HepG2 (cell line): Measurements from ENCODE around the gene PRMT5. TPM values are rescaled to one million over a fixed set of nuclear protein-coding genes. Genes with fewer than 3 reads are reported as not detected.

ENCODE experiments used
- CBX5 ChIP-seq: sonication (generic); formaldehyde crosslinking; IDR thresholded peaks from 2 replicates; pipeline ENCODE4 v1.4.0; 2020; ENCODE audit warnings: missing genetic modification reagents, borderline replicate concordance
- E2F5 ChIP-seq: sonication (generic); formaldehyde crosslinking; conservative IDR thresholded peaks from 2 replicates; pipeline ENCODE4 v1.4.0; 2020; ENCODE audit warnings: missing genetic modification reagents
- EP300 ChIP-seq, 3 experiments: sonication (generic) in 1 of 3; formaldehyde crosslinking in 1 of 3; IDR thresholded peaks; 2 replicates each; pipeline versions ENCODE4 v1.5.1 to v1.6.1; 2011 to 2020; ENCODE audit warnings: low read depth in 2 of 3, low read length in 2 of 3, borderline replicate concordance in 1 of 3, improper control_type of control experiment in 1 of 3, mild to moderate bottlenecking in 1 of 3, missing genetic modification reagents in 1 of 3, moderate library complexity in 1 of 3
- GZF1 ChIP-seq: sonication (generic); formaldehyde crosslinking; IDR thresholded peaks from 2 replicates; pipeline ENCODE4 v1.5.1; 2020; ENCODE audit warnings: mild to moderate bottlenecking, missing genetic modification reagents
- KAT7 ChIP-seq: IDR thresholded peaks from 2 replicates; pipeline ENCODE4 v1.6.1; 2018; ENCODE audit warnings: borderline replicate concordance, missing compliant biosample characterization
- KLF11 ChIP-seq: IDR thresholded peaks from 2 replicates; pipeline ENCODE4 v1.6.1; 2016; ENCODE audit warnings: missing compliant biosample characterization
- MIXL1 ChIP-seq: IDR thresholded peaks from 2 replicates; pipeline ENCODE4 v1.6.1; 2016
- POGZ ChIP-seq: sonication (generic); formaldehyde crosslinking; IDR thresholded peaks from 2 replicates; pipeline ENCODE4 v1.4.0; 2020; ENCODE audit warnings: mild to moderate bottlenecking, missing genetic modification reagents
- POLR2A ChIP-seq, 2 experiments: IDR thresholded peaks; 2 replicates each; pipeline ENCODE4 v1.6.1; 2011; ENCODE audit warnings: low read depth in 2 of 2, low read length in 2 of 2, mild to moderate bottlenecking in 1 of 2, moderate library complexity in 1 of 2; ENCODE audit not compliant: insufficient read depth in 1 of 2
- PRPF4 ChIP-seq: fragments of 200-400 bp; formaldehyde crosslinking; IDR thresholded peaks from 2 replicates; pipeline ENCODE4 v1.6.1; 2016; ENCODE audit warnings: low read length, low read depth; ENCODE audit not compliant: poor library complexity, severe bottlenecking
- RBM22 ChIP-seq: fragments of 200-400 bp; formaldehyde crosslinking; optimal IDR thresholded peaks from 2 replicates; pipeline ENCODE3; 2017; ENCODE audit warnings: mild to moderate bottlenecking, low read length, moderate library complexity
- SIN3B ChIP-seq: fragments of 150-350 bp; IDR thresholded peaks from 2 replicates; pipeline ENCODE4 v1.6.1; 2014; ENCODE audit warnings: low read length
- SMAD1 ChIP-seq: sonication (generic); formaldehyde crosslinking; IDR thresholded peaks from 2 replicates; pipeline ENCODE4 v1.4.0; 2020; ENCODE audit warnings: missing genetic modification reagents, low read depth, mild to moderate bottlenecking, borderline replicate concordance
- SSRP1 ChIP-seq: IDR thresholded peaks from 2 replicates; pipeline ENCODE4 v1.6.1; 2016; ENCODE audit warnings: control low read depth
- TARDBP ChIP-seq: sonication (generic); formaldehyde crosslinking; IDR thresholded peaks from 2 replicates; pipeline ENCODE4 v1.8.0; 2022; ENCODE audit warnings: mild to moderate bottlenecking, missing genetic modification reagents
- TRAFD1 ChIP-seq: sonication (generic); formaldehyde crosslinking; IDR thresholded peaks from 2 replicates; pipeline ENCODE4 v1.5.1; 2020; ENCODE audit warnings: missing genetic modification reagents, mild to moderate bottlenecking, borderline replicate concordance
- XRCC5 ChIP-seq: fragments of 200-400 bp; formaldehyde crosslinking; optimal IDR thresholded peaks from 2 replicates; pipeline ENCODE3; 2017; ENCODE audit warnings: mild to moderate bottlenecking, low read length
- ZBTB38 ChIP-seq: sonication (generic); formaldehyde crosslinking; IDR thresholded peaks from 2 replicates; pipeline ENCODE4 v1.5.1; 2020; ENCODE audit warnings: mild to moderate bottlenecking, missing genetic modification reagents
- ZBTB42 ChIP-seq: sonication (generic); formaldehyde crosslinking; IDR thresholded peaks from 2 replicates; pipeline ENCODE4 v1.5.0; 2020; ENCODE audit warnings: mild to moderate bottlenecking, missing genetic modification reagents
- ZC3H13 ChIP-seq: sonication (generic); formaldehyde crosslinking; IDR thresholded peaks from 2 replicates; pipeline ENCODE4 v1.8.1; 2023; ENCODE audit warnings: mild to moderate bottlenecking, missing genetic modification reagents, moderate library complexity
- ZNF225 ChIP-seq: sonication (generic); formaldehyde crosslinking; IDR thresholded peaks from 2 replicates; pipeline ENCODE4 v1.4.0; 2020; ENCODE audit warnings: mild to moderate bottlenecking, missing genetic modification reagents
- ZNF33B ChIP-seq: sonication (generic); formaldehyde crosslinking; IDR thresholded peaks from 2 replicates; pipeline ENCODE4 v1.5.1; 2020; ENCODE audit warnings: mild to moderate bottlenecking, missing genetic modification reagents
- ZNF619 ChIP-seq: sonication (generic); formaldehyde crosslinking; IDR thresholded peaks from 2 replicates; pipeline ENCODE4 v1.4.0; 2020; ENCODE audit warnings: mild to moderate bottlenecking, missing genetic modification reagents
- ZNF724P ChIP-seq: sonication (generic); formaldehyde crosslinking; IDR thresholded peaks from 2 replicates; pipeline ENCODE4 v1.8.0; 2022; ENCODE audit warnings: missing genetic modification reagents, borderline replicate concordance
- ZNF772 ChIP-seq: sonication (generic); formaldehyde crosslinking; IDR thresholded peaks from 2 replicates; pipeline ENCODE4 v1.5.0; 2020; ENCODE audit warnings: mild to moderate bottlenecking, missing genetic modification reagents
- ZNF83 ChIP-seq: sonication (generic); formaldehyde crosslinking; IDR thresholded peaks from 2 replicates; pipeline ENCODE4 v1.4.0; 2020; ENCODE audit warnings: missing genetic modification reagents, mild to moderate bottlenecking, borderline replicate concordance
- polyA plus RNA-seq, 8 experiments: library from polyadenylated mRNA; depleted of rRNA in 3 of 8; stranded (reverse) in 7 of 8; unstranded in 1 of 8; fragments of >200 nt; fragmentation: Illumina TruSeq in 4 of 8; extraction: Trizol in 4 of 8; gene quantifications; 2 replicates each; pipeline versions ENCODE4 v1.2.1 to v1.2.3, GENCODE V29; 2011 to 2016; ENCODE audit warnings: low read depth in 4 of 8, missing spikeins in 1 of 8, mixed read lengths in 1 of 8; ENCODE audit not compliant: insufficient read depth in 1 of 8
- total RNA-seq, 5 experiments: library from RNA; depleted of rRNA; stranded (reverse); fragments of >200 nt; fragmentation: Illumina TruSeq; extraction: Trizol; gene quantifications; 2 replicates each; pipeline ENCODE4 v1.2.3, GENCODE V29; 2016; ENCODE audit warnings: low read depth in 1 of 5
- TF ChIP-seq, protein P1 (sequence below): sonication (generic); formaldehyde crosslinking; IDR thresholded peaks from 2 replicates; pipeline ENCODE4 v1.4.0; 2020; ENCODE audit warnings: low read depth, mild to moderate bottlenecking, missing genetic modification reagents

Gene PRMT5
- total and polyA plus RNA-seq, 2 of the 13 experiments (the other 11 are each of a cell fraction or from before 2014, with no cell fraction given) = 210 to 354 TPM

DNA sequence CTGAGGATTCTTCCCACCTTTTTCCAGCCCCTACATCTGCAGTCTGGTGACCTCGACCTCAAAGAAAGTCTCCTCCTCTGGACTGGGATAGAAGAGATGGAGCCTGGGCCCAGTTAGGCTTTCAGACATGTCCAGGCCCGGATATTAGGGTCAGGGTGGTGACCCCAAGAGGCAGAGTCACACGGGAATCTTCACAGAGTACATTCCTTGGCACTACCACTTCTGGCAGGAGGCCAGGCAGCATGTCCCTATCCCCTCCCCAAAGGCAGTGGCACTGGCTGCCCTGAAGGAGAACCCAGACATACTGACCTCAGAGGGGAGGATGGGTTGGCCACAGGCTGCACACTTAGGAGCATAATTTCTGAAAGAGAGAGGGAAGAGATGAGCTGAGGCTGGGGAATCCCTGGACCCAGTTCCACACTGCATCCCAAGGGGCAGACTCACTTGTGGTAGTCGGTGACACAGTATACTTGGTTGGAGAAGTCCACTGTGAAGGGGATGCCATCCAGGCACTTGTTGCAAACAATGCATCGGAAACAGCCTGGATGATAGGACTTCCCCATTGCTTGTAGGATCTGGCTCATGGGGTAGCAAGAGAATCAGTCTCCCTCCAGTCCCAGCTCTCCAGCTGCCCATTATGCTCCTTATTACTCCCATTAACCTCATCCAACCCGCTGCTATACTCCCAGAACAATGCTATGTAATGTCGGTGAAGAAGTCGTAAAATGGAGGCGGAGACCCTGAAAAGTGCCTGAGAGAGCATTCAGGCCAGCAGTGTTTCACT, 45.5 kb upstream of the PRMT5 start (continued):
- 0 out of 2 replicates have a peak, but pooled peaks have one; percentile 6 for TF ChIP-seq E2F5
- 0 out of 2 replicates have a peak, but pooled peaks have one; percentile 14 for TF ChIP-seq CBX5 (CRISPR knock-in tag)
- peak; percentile 20; the same call in 1 of the 2 replicates for TF ChIP-seq ZBTB38 (CRISPR knock-in tag)
- TF ChIP-seq ZC3H13 (CRISPR knock-in tag) = no peak
- no peak for TF ChIP-seq EP300 (IDR thresholded peaks at IDR 0.05; ENCODE audit: low read depth in 2 of 2, low read length in 2 of 2)
- 0 out of 2 replicates have a peak, but pooled peaks have one; percentile 9 for TF ChIP-seq EP300 (CRISPR knock-in tag; IDR thresholded peaks at IDR 0.05; ENCODE audit: borderline replicate concordance)
- peak; percentile 94 for TF ChIP-seq SSRP1 (CRISPR knock-in tag)
- 0 out of 2 replicates have a peak, but pooled peaks have one; percentile 39 for TF ChIP-seq TRAFD1
- 0 out of 2 replicates have a peak, but pooled peaks have one; percentile 22 for TF ChIP-seq ZNF772
- peak; percentile 90 for TF ChIP-seq ZNF225 (CRISPR knock-in tag)
- TF ChIP-seq XRCC5 = no peak
- no peak for TF ChIP-seq POGZ
- TF ChIP-seq TARDBP (CRISPR knock-in tag) = no peak
- peak; percentile 76; the same call in 1 of the 2 replicates for TF ChIP-seq ZNF724P
- TF ChIP-seq MIXL1 (CRISPR knock-in tag) = no peak
- TF ChIP-seq ZNF83 (CRISPR knock-in tag) = peak; percentile 80; the same call in 1 of the 2 replicates
- no peak for TF ChIP-seq ZBTB42 (CRISPR knock-in tag)
- no peak for TF ChIP-seq KLF11 (CRISPR knock-in tag)
- TF ChIP-seq RBM22 = peak; percentile 74
- TF ChIP-seq POLR2A (IDR thresholded peaks at IDR 0.05; ENCODE audit: insufficient read depth in 1 of 2, low read depth in 2 of 2, low read length in 2 of 2) = peak in 1 of 2 experiments; percentile 58; a peak in 2 of 4 replicates
- TF ChIP-seq PRPF4 = peak; percentile 79
- TF ChIP-seq KAT7 (CRISPR knock-in tag) = no peak
- TF ChIP-seq ZNF33B (CRISPR knock-in tag) = no peak
- peak; percentile 27; the same call in 1 of the 2 replicates for TF ChIP-seq ZNF619 (CRISPR knock-in tag)
- TF ChIP-seq GZF1 = no peak
- TF ChIP-seq, protein P1, sequence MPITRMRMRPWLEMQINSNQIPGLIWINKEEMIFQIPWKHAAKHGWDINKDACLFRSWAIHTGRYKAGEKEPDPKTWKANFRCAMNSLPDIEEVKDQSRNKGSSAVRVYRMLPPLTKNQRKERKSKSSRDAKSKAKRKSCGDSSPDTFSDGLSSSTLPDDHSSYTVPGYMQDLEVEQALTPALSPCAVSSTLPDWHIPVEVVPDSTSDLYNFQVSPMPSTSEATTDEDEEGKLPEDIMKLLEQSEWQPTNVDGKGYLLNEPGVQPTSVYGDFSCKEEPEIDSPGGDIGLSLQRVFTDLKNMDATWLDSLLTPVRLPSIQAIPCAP (CRISPR knock-in tag) = no peak
- TF ChIP-seq SIN3B = no peak
- peak; percentile 90; the same call in 1 of the 2 replicates for TF ChIP-seq SMAD1
